Neural cell (in vitro differentiated cells): ENCODE measurements around the gene AQP4. TPM values are rescaled to one million over a fixed set of nuclear protein-coding genes. Genes with fewer than 3 reads are reported as not detected.

Experiments used
- H2AFZ ChIP-seq: fragments of 200-600, 300-800 bp; sonication (generic), shearing (Covaris generic); 2 replicates; pipeline ENCODE4 v1.6.0; 2014; ENCODE audit warnings: low read depth, mild to moderate bottlenecking, antibody characterized with exemption, low read length, moderate library complexity
- H3F3A ChIP-seq: fragments of 200-600 bp; shearing (Covaris generic); 2 replicates; pipeline ENCODE4 v1.6.1; 2016; ENCODE audit warnings: mild to moderate bottlenecking, moderate library complexity, mixed read lengths, antibody characterized with exemption, low read length; ENCODE audit not compliant: insufficient read depth, poor library complexity, severe bottlenecking
- H3K27ac ChIP-seq: fragments of 200-600, 300-800 bp; sonication (generic), shearing (Covaris generic); 2 replicates; pipeline ENCODE4 v1.5.1; 2014; ENCODE audit warnings: mild to moderate bottlenecking, low read length, moderate library complexity
- H3K27me3 ChIP-seq: fragments of 300-800, 200-600 bp; sonication (generic), shearing (Covaris generic); 2 replicates; pipeline ENCODE4 v1.6.0; 2014; ENCODE audit warnings: mild to moderate bottlenecking, low read depth, low read length, moderate library complexity; ENCODE audit not compliant: insufficient read depth
- H3K36me3 ChIP-seq: fragments of 300-800, 200-600 bp; sonication (generic), shearing (Covaris generic); 2 replicates; pipeline ENCODE4 v1.5.1; 2014; ENCODE audit warnings: mild to moderate bottlenecking, antibody characterized with exemption, low read length, moderate library complexity; ENCODE audit not compliant: insufficient read depth
- H3K4me2 ChIP-seq: fragments of 300-800, 200-600 bp; sonication (generic), shearing (Covaris generic); 2 replicates; pipeline ENCODE4 v1.6.0; 2014; ENCODE audit warnings: mild to moderate bottlenecking, low read length
- H3K4me3 ChIP-seq: fragments of 300-800, 200-600 bp; sonication (generic), shearing (Covaris generic); 2 replicates; pipeline ENCODE4 v1.5.1; 2014; ENCODE audit warnings: mild to moderate bottlenecking, low read length, moderate library complexity
- H3K79me2 ChIP-seq: fragments of 200-600 bp; shearing (Covaris generic); replicated peaks from 2 replicates; pipeline ENCODE4 v1.6.0; 2014; ENCODE audit warnings: mild to moderate bottlenecking, low read length, moderate library complexity; ENCODE audit not compliant: insufficient read depth
- H3K9ac ChIP-seq: fragments of 300-800, 200-600 bp; sonication (generic), shearing (Covaris generic); 2 replicates; pipeline ENCODE4 v1.6.1; 2016; ENCODE audit warnings: mild to moderate bottlenecking, low read length, mixed read lengths
- H3K9me2 ChIP-seq: fragments of 200-600 bp; shearing (Covaris generic); 2 replicates; pipeline ENCODE4 v1.6.1; 2016; ENCODE audit warnings: mild to moderate bottlenecking, low read length, mixed read lengths; ENCODE audit not compliant: insufficient read depth
- H3K9me3 ChIP-seq: fragments of 200-600, 300-800 bp; sonication (generic), shearing (Covaris generic); 2 replicates; pipeline ENCODE4 v1.6.1; 2016; ENCODE audit warnings: mild to moderate bottlenecking, mixed run types, low read length, moderate library complexity, mixed read lengths
- H4K20me1 ChIP-seq: fragments of 200-600 bp; shearing (Covaris generic); 2 replicates; pipeline ENCODE4 v1.6.1; 2016; ENCODE audit warnings: mild to moderate bottlenecking, mixed run types; ENCODE audit not compliant: insufficient read depth
- EP300 ChIP-seq: fragments of 450-650 bp; conservative IDR thresholded peaks from 2 replicates; pipeline ENCODE4 v1.6.1; 2014; ENCODE audit warnings: antibody characterized with exemption, mild to moderate bottlenecking, moderate library complexity; ENCODE audit not compliant: poor library complexity, severe bottlenecking
- MXI1 ChIP-seq: fragments of 450-650 bp; conservative IDR thresholded peaks from 2 replicates; pipeline ENCODE4 v1.6.1; 2014; ENCODE audit warnings: antibody characterized with exemption, mild to moderate bottlenecking; ENCODE audit not compliant: poor library complexity, severe bottlenecking
- SMC3 ChIP-seq: fragments of 450-650 bp; conservative IDR thresholded peaks from 2 replicates; pipeline ENCODE4 v1.6.1; 2014; ENCODE audit warnings: antibody characterized with exemption, mild to moderate bottlenecking, moderate library complexity; ENCODE audit not compliant: poor library complexity
- polyA plus RNA-seq: library from polyadenylated mRNA; depleted of rRNA; stranded (reverse); fragments of >200 nt; gene quantifications from 2 replicates; pipeline ENCODE4 v1.2.3, GENCODE V29; 2014
- TF ChIP-seq, protein P1 (sequence below): fragments of 450-650 bp; IDR thresholded peaks from 2 replicates; pipeline ENCODE4 v1.5.1; 2014; ENCODE audit warnings: antibody characterized with exemption, mild to moderate bottlenecking, moderate library complexity; ENCODE audit not compliant: poor library complexity, severe bottlenecking

The AQP4 gene
- polyA plus RNA-seq, 1 donor from 2014 or later = 0.24 TPM

DNA sequence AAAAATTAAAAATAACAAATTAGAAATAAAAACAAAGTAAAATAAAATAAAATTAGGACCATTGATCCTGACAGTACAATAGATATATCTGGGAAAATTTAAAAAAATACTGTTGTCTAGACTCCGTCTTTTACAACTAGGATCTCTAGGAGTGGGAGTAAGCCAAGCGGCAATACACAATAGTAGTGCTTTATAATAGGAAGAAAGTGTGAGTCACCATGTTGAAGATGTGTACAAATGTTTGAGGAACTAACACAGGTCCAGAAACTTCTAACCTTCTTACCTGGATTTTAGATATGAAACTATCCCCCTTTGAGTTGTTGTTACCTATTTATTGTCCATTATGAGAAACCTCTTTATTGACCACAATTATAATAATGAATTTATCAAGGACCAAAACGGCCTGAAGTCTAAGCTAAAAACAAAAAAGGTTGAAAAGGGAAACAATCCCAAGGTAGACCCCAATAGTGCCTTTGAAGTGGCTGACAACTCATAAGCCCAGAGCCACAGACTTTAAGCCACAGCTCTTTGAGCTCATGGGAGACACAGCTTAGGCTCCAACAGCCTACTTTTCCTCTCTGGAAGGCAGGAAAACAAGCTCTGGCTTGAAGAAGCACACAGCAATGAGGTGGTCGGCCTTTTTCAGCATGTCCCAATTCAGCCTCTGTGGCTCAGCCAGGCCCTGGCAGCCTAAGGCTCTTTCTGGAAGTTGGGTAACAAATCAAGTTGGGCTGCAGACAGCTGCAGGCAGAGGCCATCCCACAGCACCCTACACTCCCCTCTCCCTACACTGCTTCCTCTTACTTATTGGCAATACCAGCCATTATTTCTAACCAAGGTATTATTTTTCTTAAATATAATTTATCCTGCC, 62.9 kb downstream of the AQP4 start:
- no peak overlapping the region for H2AFZ ChIP-seq
- H3K4me2 ChIP-seq = no peak overlapping the region
- H3K9me3 ChIP-seq = no peaks in the 10 kb centered on the region
- H3K27me3 ChIP-seq = no peaks in the 10 kb centered on the region
- no peak overlapping the region for H3K4me3 ChIP-seq
- no peaks in the 10 kb centered on the region for H3K9me2 ChIP-seq
- no peak overlapping the region for H3K27ac ChIP-seq
- no peaks in the 10 kb centered on the region for H3K79me2 ChIP-seq
- no peaks in the 10 kb centered on the region for H4K20me1 ChIP-seq
- H3F3A ChIP-seq = no peaks in the 10 kb centered on the region
- H3K9ac ChIP-seq = no peak overlapping the region
- no peak for TF ChIP-seq MXI1
- TF ChIP-seq EP300 = no peak
- no peak for TF ChIP-seq SMC3
- TF ChIP-seq, protein P1, sequence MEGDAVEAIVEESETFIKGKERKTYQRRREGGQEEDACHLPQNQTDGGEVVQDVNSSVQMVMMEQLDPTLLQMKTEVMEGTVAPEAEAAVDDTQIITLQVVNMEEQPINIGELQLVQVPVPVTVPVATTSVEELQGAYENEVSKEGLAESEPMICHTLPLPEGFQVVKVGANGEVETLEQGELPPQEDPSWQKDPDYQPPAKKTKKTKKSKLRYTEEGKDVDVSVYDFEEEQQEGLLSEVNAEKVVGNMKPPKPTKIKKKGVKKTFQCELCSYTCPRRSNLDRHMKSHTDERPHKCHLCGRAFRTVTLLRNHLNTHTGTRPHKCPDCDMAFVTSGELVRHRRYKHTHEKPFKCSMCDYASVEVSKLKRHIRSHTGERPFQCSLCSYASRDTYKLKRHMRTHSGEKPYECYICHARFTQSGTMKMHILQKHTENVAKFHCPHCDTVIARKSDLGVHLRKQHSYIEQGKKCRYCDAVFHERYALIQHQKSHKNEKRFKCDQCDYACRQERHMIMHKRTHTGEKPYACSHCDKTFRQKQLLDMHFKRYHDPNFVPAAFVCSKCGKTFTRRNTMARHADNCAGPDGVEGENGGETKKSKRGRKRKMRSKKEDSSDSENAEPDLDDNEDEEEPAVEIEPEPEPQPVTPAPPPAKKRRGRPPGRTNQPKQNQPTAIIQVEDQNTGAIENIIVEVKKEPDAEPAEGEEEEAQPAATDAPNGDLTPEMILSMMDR = no peak
- H3K36me3 ChIP-seq = no peaks in the 10 kb centered on the region
